ENCODE results near the gene IGF1.

Gene IGF1

DNA sequence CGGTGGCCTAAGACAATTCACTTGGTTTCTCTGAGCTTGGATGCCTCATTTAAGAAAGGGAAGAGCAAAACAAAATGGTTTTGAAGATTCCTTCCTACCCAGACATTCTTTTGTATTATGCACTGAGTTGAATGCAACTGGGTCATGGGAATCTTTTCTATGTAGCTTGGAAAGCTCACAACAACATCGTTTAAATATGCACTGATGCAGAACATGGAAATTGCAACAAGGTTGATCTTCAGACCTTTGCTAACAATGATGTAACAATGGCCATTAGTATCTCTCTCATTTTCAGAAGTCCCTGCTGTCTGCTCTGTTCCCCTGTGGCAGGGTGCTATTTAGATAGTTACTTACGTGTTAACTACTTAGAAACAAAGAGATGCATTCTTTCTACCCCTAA lies 30.1 kb upstream of the IGF1 start:
- no peak overlapping the region for H3K27ac ChIP-seq
- no peaks in the 10 kb centered on the region for H3K27me3 ChIP-seq (replicated peaks)
- no peak for DNase-seq
- in situ Hi-C loops (cut with HindIII; ENCODE audit: low pct_ligation_motif_present, low sequenced_read_pairs), result no loop called here
- no peak overlapping the region for H3K4me3 ChIP-seq (ENCODE audit: low read depth, low read length)
- TF ChIP-seq CTCF (IDR thresholded peaks at IDR 0.05; ENCODE audit: low read depth, low read length, missing control alignments), result no peak
- H3K36me3 ChIP-seq (replicated peaks), result no peaks in the 10 kb centered on the region

- H3K27me3 ChIP-seq (replicated peaks), result no peaks in the 10 kb centered on the region
- H3K4me3 ChIP-seq (ENCODE audit: low read depth, low read length), result no peak overlapping the region
- H3K36me3 ChIP-seq (replicated peaks), result no peaks in the 10 kb centered on the region
- no peak overlapping the region for H3K27ac ChIP-seq
- in situ Hi-C loops (cut with HindIII; ENCODE audit: low pct_ligation_motif_present, low sequenced_read_pairs), result no loop called here
- DNase-seq, result no peak
- no peak for TF ChIP-seq CTCF (IDR thresholded peaks at IDR 0.05; ENCODE audit: low read depth, low read length, missing control alignments)
Measured at GRCh38 chr12:102510031-102510430, 29.7 kb upstream of the IGF1 start.

- Histone ChIP-seq H3K4me3 (ENCODE audit: low read depth, low read length) (no peak overlapping the region), H3K27me3 (replicated peaks) (no peaks in the 10 kb centered on the region), H3K36me3 (replicated peaks) (no peaks in the 10 kb centered on the region), H3K27ac (no peak overlapping the region)
- TF ChIP-seq CTCF (IDR thresholded peaks at IDR 0.05; ENCODE audit: low read depth, low read length, missing control alignments), result no peak
- in situ Hi-C loops (cut with HindIII; ENCODE audit: low pct_ligation_motif_present, low sequenced_read_pairs), result no loop called here
- DNase-seq, result no peak
Measured at GRCh38 chr12:102509123-102509626, 28.8 kb upstream of the IGF1 start.

GRCh38 chr12:102508052-102508451 lies 27.7 kb upstream of the IGF1 start:
- no peaks in the 10 kb centered on the region for H3K27me3 ChIP-seq (replicated peaks)
- H3K27ac ChIP-seq, result no peak overlapping the region
- TF ChIP-seq CTCF (IDR thresholded peaks at IDR 0.05; ENCODE audit: low read depth, low read length, missing control alignments), result no peak
- in situ Hi-C loops (cut with HindIII; ENCODE audit: low pct_ligation_motif_present, low sequenced_read_pairs), result no loop called here
- H3K36me3 ChIP-seq (replicated peaks), result no peaks in the 10 kb centered on the region
- no peak for DNase-seq
- no peak overlapping the region for H3K4me3 ChIP-seq (ENCODE audit: low read depth, low read length)

DNA sequence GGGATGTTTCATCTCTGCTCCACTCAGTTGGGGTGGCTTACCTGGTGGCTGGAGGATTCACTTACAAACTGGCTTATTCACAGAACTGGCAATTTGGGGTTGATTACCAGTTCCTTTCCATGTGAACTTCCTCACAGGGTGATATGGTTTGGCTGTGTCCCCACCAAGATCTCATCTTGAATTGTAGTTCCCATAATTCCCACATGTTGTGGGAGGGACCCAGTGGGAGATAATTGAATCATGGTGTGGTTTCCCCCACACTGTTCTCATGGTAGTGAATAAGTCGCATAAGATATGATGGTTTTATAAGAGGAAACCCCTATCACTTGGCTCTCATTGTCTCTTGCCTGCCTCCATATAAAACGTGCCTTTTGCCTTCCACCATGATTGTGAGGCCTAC lies 26.9 kb upstream of the IGF1 start:
- no peak overlapping the region for H3K27ac ChIP-seq
- no peaks in the 10 kb centered on the region for H3K27me3 ChIP-seq (replicated peaks)
- in situ Hi-C loops (cut with HindIII; ENCODE audit: low pct_ligation_motif_present, low sequenced_read_pairs), result no loop called here
- no peak for DNase-seq
- no peak for TF ChIP-seq CTCF (IDR thresholded peaks at IDR 0.05; ENCODE audit: low read depth, low read length, missing control alignments)
- no peaks in the 10 kb centered on the region for H3K36me3 ChIP-seq (replicated peaks)
- no peak overlapping the region for H3K4me3 ChIP-seq (ENCODE audit: low read depth, low read length)

GRCh38 chr12:102504871-102505270 lies 24.5 kb upstream of the IGF1 start:
- no peak for DNase-seq
- no peak for TF ChIP-seq CTCF (IDR thresholded peaks at IDR 0.05; ENCODE audit: low read depth, low read length, missing control alignments)
- no peak overlapping the region for H3K27ac ChIP-seq
- no peak overlapping the region for H3K4me3 ChIP-seq (ENCODE audit: low read depth, low read length)
- H3K27me3 ChIP-seq (replicated peaks), result no peaks in the 10 kb centered on the region
- in situ Hi-C loops (cut with HindIII; ENCODE audit: low pct_ligation_motif_present, low sequenced_read_pairs), result no loop called here
- H3K36me3 ChIP-seq (replicated peaks), result no peaks in the 10 kb centered on the region
